K562 (cell line): ENCODE results near the gene RAB40B. TPM values are rescaled to one million over a fixed set of nuclear protein-coding genes. Genes with fewer than 3 reads are reported as not detected.

Experiments
- ATAC-seq: fragments of 200-7000 bp; cut with Tn5 transposase; 3 replicates; pipeline ENCODE4 v1.9.1; 2020; ENCODE audit warnings: moderate library complexity
- BruUV-seq: library from RNA; stranded (reverse); fragments of 400-500 nt; replicated peaks from 2 replicates; lab custom pipeline; 2021; lab: Mats Ljungman, UMichigan
- CTCF ChIA-PET: fragments of 300-600 bp; formaldehyde crosslinking; extraction: SDS; loops from one replicate; lab custom pipeline; 2021; ENCODE audit warnings: low intra/inter-chr PET ratio; lab: Yijun Ruan, JAX
- POLR2A ChIA-PET: fragments of 300-600, 350-650 bp; sonication (Branson Sonifier 250); formaldehyde crosslinking; extraction: SDS; loops from one replicate; lab custom pipeline; 2021; ENCODE audit warnings: antibody characterized with exemption, inconsistent platforms; lab: Yijun Ruan, JAX
- DNase-seq, 4 experiments: peaks; one replicate each; pipeline versions ENCODE4 v3.0.0 to v3.0.0-alpha.2; 2011 to 2018; ENCODE audit warnings: low spot score in 3 of 4, mixed read lengths in 3 of 4; ENCODE audit errors: extremely low read depth in 1 of 4
- FAIRE-seq: peaks from 2 replicates; lab custom pipeline; 2011; peaks lifted over from hg19 to GRCh38; lab: Jason Lieb, UNC
- H2AFZ ChIP-seq: 2 replicates; pipeline ENCODE4 v1.6.0; 2011; ENCODE audit warnings: low read depth, low read length, control low read depth, inconsistent platforms
- H3K27ac ChIP-seq: fragments of 200-600 bp; 3 replicates; pipeline ENCODE4 v1.8.0; 2011; ENCODE audit warnings: low read depth, mild to moderate bottlenecking, control low read depth, inconsistent platforms, low read length, moderate library complexity, mixed read lengths; ENCODE audit errors: extremely low read depth
- H3K27me3 ChIP-seq, 2 experiments: fragments of 300-600 bp in 1 of 2; 2 replicates in 1 of 2; 3 replicates in 1 of 2; pipeline versions ENCODE4 v1.6.0 to v1.8.0; 2011; ENCODE audit warnings: inconsistent platforms in 2 of 2, low read length in 2 of 2, mild to moderate bottlenecking in 1 of 2, mixed read lengths in 1 of 2, moderate library complexity in 1 of 2; ENCODE audit not compliant: control insufficient read depth in 2 of 2, insufficient read depth in 2 of 2
- H3K36me3 ChIP-seq: fragments of 300-600 bp; 3 replicates; pipeline ENCODE4 v1.8.0; 2011; ENCODE audit warnings: mild to moderate bottlenecking, low read length, inconsistent platforms; ENCODE audit not compliant: control insufficient read depth, insufficient read depth
- H3K4me1 ChIP-seq, 2 experiments: fragments of 200-600 bp in 1 of 2; replicated peaks in 1 of 2; 2 replicates in 1 of 2; 3 replicates in 1 of 2; pipeline versions ENCODE4 v1.5.1 to v1.8.0; 2011; ENCODE audit warnings: inconsistent platforms in 2 of 2, low read length in 2 of 2, mild to moderate bottlenecking in 1 of 2, mixed read lengths in 1 of 2, moderate library complexity in 1 of 2; ENCODE audit not compliant: control insufficient read depth in 2 of 2, insufficient read depth in 2 of 2
- H3K4me2 ChIP-seq: 2 replicates; pipeline ENCODE4 v1.6.1; 2011; ENCODE audit warnings: low read length, control low read depth, inconsistent platforms, mixed read lengths; ENCODE audit not compliant: insufficient read depth
- H3K4me3 ChIP-seq: fragments of 200-600 bp; sonication (generic), shearing (Covaris generic); 2 replicates; pipeline ENCODE4 v1.5.1; 2016; ENCODE audit warnings: control low read depth, inconsistent platforms
- H3K79me2 ChIP-seq: fragments of 200-600 bp; 3 replicates; pipeline ENCODE4 v1.8.0; 2011; ENCODE audit warnings: low read length, inconsistent platforms; ENCODE audit not compliant: control insufficient read depth, insufficient read depth
- H3K9ac ChIP-seq, 2 experiments: 2 replicates each; pipeline versions ENCODE4 v1.6.0 to v1.6.1; 2011; ENCODE audit warnings: low read depth in 2 of 2, low read length in 2 of 2, control low read depth in 1 of 2, inconsistent platforms in 1 of 2, mild to moderate bottlenecking in 1 of 2, mixed read lengths in 1 of 2; ENCODE audit not compliant: insufficient read depth in 1 of 2
- H3K9me1 ChIP-seq: one replicate; pipeline ENCODE4 v1.6.0; 2011; ENCODE audit warnings: inconsistent platforms, mild to moderate bottlenecking, low read length, moderate library complexity; ENCODE audit not compliant: control insufficient read depth, insufficient read depth
- H3K9me3 ChIP-seq: replicated peaks from 2 replicates; pipeline ENCODE4 v1.5.1; 2011; ENCODE audit warnings: low read depth, low read length, inconsistent platforms; ENCODE audit not compliant: control insufficient read depth, insufficient read depth
- H4K20me1 ChIP-seq: replicated peaks from 2 replicates; pipeline ENCODE4 v1.6.1; 2011; ENCODE audit warnings: low read length, inconsistent platforms, mixed read lengths; ENCODE audit not compliant: control insufficient read depth, insufficient read depth
- AFF1 ChIP-seq, 2 experiments: fragments of 450-650 bp; IDR thresholded peaks; 2 replicates each; pipeline ENCODE4 v1.6.1; 2018; ENCODE audit warnings: mild to moderate bottlenecking in 2 of 2, low read depth in 1 of 2; ENCODE audit not compliant: partially characterized antibody in 2 of 2
- ARHGAP35 ChIP-seq: fragments of 450-650 bp; IDR thresholded peaks from 2 replicates; pipeline ENCODE4 v1.6.1; 2018; ENCODE audit not compliant: partially characterized antibody
- ESRRA ChIP-seq: fragments of 450-650 bp; IDR thresholded peaks from 2 replicates; pipeline ENCODE4 v1.6.1; 2014; ENCODE audit warnings: low read depth, mild to moderate bottlenecking, moderate library complexity, borderline replicate concordance
- HMBOX1 ChIP-seq: sonication (generic); IDR thresholded peaks from 2 replicates; pipeline ENCODE4 v1.6.1; 2016
- KAT8 ChIP-seq: fragments of 450-650 bp; IDR thresholded peaks from 2 replicates; pipeline ENCODE4 v1.6.1; 2016; ENCODE audit warnings: low read depth, mild to moderate bottlenecking
- L3MBTL2 ChIP-seq: fragments of 450-650 bp; IDR thresholded peaks from 2 replicates; pipeline ENCODE4 v1.6.1; 2016; ENCODE audit warnings: mild to moderate bottlenecking, moderate library complexity
- TAF15 ChIP-seq: fragments of 200-400 bp; formaldehyde crosslinking; IDR thresholded peaks from 2 replicates; pipeline ENCODE4 v1.6.1; 2017; ENCODE audit warnings: mild to moderate bottlenecking, low read depth, low read length, moderate library complexity
- XRCC3 ChIP-seq: fragments of 450-650 bp; IDR thresholded peaks from 2 replicates; pipeline ENCODE4 v1.6.1; 2017; ENCODE audit warnings: mild to moderate bottlenecking, moderate library complexity
- ZBTB12 ChIP-seq: fragments of 250-450 bp; sonication (Bioruptor Pico); IDR thresholded peaks from 2 replicates; pipeline ENCODE4 v1.4.0; 2020
- WGBS: fragments of 100-300 bp; shearing (Covaris generic); methylation state at CpG from one replicate; pipeline ENCODE4 v1.1.6; 2016; ENCODE audit warnings: low coverage, mixed read lengths; ENCODE audit not compliant: insufficient coverage; ENCODE audit errors: missing lambda C conversion rate; 5-methylcytosine and 5-hydroxymethylcytosine counted together
- in situ Hi-C: fragments of 300-500 bp; cut with MboI; formaldehyde crosslinking; loops from 4 replicates; pipeline ENCODE4 v1.15.0; 2018; ENCODE audit warnings: inconsistent platforms, mixed read lengths
- intact Hi-C: fragments of 100-400 bp; cut with micrococcal nuclease; formaldehyde crosslinking; loops from 2 replicates; pipeline ENCODE4 v1.14.2; 2022
- polyA plus RNA-seq, 8 experiments: library from polyadenylated mRNA; depleted of rRNA in 4 of 8; stranded (reverse) in 5 of 8; unstranded in 3 of 8; fragments of >200 nt; fragmentation: Nextera tagmentation in 2 of 8; fragmentation: Illumina TruSeq in 1 of 8; extraction: Ambion mirVana in 2 of 8; extraction: Trizol in 1 of 8; gene quantifications; 2 replicates each; pipeline versions ENCODE4 v1.2.1 to v1.2.3, GENCODE V29; 2011 to 2014; ENCODE audit warnings: inconsistent platforms in 1 of 8, missing spikeins in 1 of 8
- total RNA-seq, 7 experiments: library from RNA; depleted of rRNA in 6 of 7; stranded (reverse); fragments of >200 nt in 6 of 7; fragmentation: Illumina TruSeq in 2 of 7; extraction: Trizol in 2 of 7; gene quantifications; 2 replicates each; pipeline versions ENCODE4 v1.2.1 to v1.2.3, GENCODE V29; 2011 to 2021; ENCODE audit warnings: low replicate concordance in 1 of 7

RAB40B gene
- total and polyA plus RNA-seq, 9 of the 15 experiments (the other 6 are each of a cell fraction or from before 2014, with no cell fraction given) = 0.13 to 4.6 (median 1.4) TPM

- POLR2A ChIA-PET = interaction anchor here (0.5 to 0.8 kb wide), 2 partner anchors 9 to 246 kb away, joined by 3 read pairs; no protein-coding TSS in a partner anchor
Measured at GRCh38 chr17:82685291-82685690, 13.2 kb downstream of the RAB40B start.

More at GRCh38 chr17:82685291-82685690, 13.2 kb downstream of the RAB40B start:
- in situ Hi-C loops (no loop called here), intact Hi-C loops (no loop called here)
- BruUV-seq = no TSS peak
- H3K9me3 ChIP-seq = peaks cover 13% of the 10 kb centered on the region
- ATAC-seq (no peak), FAIRE-seq (no peak), DNase-seq (no peak)
- no peaks in the 10 kb centered on the region for H3K36me3 ChIP-seq
- H4K20me1 ChIP-seq = 0 out of 2 replicates have a peak, but pooled peaks cover 2% of the 10 kb centered on the region
- no peak overlapping the region for H3K27ac ChIP-seq
- H2AFZ ChIP-seq = no peak overlapping the region
- 13% methylated on average over 8 of the region's 12 CpGs for WGBS
- H3K4me2 ChIP-seq = no peak overlapping the region
- no peak overlapping the region for H3K9ac ChIP-seq
- H3K4me3 ChIP-seq = no peak overlapping the region
- peaks cover 0 to 11% of the 10 kb centered on the region in 2 experiments; a peak in 2 of 5 replicates for H3K4me1 ChIP-seq
- CTCF ChIA-PET = no interaction called here
- TF ChIP-seq AFF1 (IDR thresholded peaks at IDR 0.05; ENCODE audit: low read depth in 1 of 2, partially characterized antibody in 2 of 2) = no peak
- TF ChIP-seq XRCC3 = no peak
- no peak for TF ChIP-seq ESRRA
- TF ChIP-seq ZBTB12 (CRISPR knock-in tag) = no peak
- no peak for TF ChIP-seq L3MBTL2
- TF ChIP-seq TAF15 = no peak
- no peak for TF ChIP-seq KAT8
- TF ChIP-seq ARHGAP35 = no peak
- no peak for TF ChIP-seq HMBOX1
- TF ChIP-seq, all 486 proteins: peak for 0
- Histone ChIP-seq H3K9me1 (no peaks in the 10 kb centered on the region), H3K27me3 (peaks cover 4 to 24% of the 10 kb centered on the region in 2 experiments; a peak in 3 of 5 replicates), H3K79me2 (no peaks in the 10 kb centered on the region)
